ENCODE results near the gene TPRN.

The TPRN gene

GRCh38 chr9:137188086-137188489 lies 12.5 kb downstream of the TPRN start:
- DNase-seq, result no peak

GRCh38 chr9:137187386-137187785 lies 13.2 kb downstream of the TPRN start:
- DNase-seq, result no peak

- no peak for DNase-seq
Measured at GRCh38 chr9:137186385-137186784, 14.2 kb downstream of the TPRN start.

- DNase-seq, result no peak
Measured at GRCh38 chr9:137185921-137186320, 14.6 kb downstream of the TPRN start.

- no peak for DNase-seq
Measured at GRCh38 chr9:137184881-137185660, 15.5 kb downstream of the TPRN start.

- DNase-seq, result no peak
Measured at GRCh38 chr9:137183980-137184595, 16.5 kb downstream of the TPRN start.

- no peak for DNase-seq
Measured at GRCh38 chr9:137182836-137183235, 17.7 kb downstream of the TPRN start.

GRCh38 chr9:137181680-137182079 lies 18.9 kb downstream of the TPRN start:
- no peak for DNase-seq

GRCh38 chr9:137180491-137180890 lies 20.1 kb downstream of the TPRN start:
- no peak for DNase-seq

- no peak for DNase-seq
Measured at GRCh38 chr9:137179761-137180160, 20.8 kb downstream of the TPRN start.

- DNase-seq, result no peak
Measured at GRCh38 chr9:137178939-137179630, 21.5 kb downstream of the TPRN start.

- no peak for DNase-seq
Measured at GRCh38 chr9:137178201-137178938, 22.2 kb downstream of the TPRN start.

GRCh38 chr9:137176302-137177182 lies 24.0 kb downstream of the TPRN start:
- DNase-seq, result peak in 1 of 2 donors; percentile 36

GRCh38 chr9:137175345-137175961 lies 25.1 kb downstream of the TPRN start:
- DNase-seq, result no peak

- no peak for DNase-seq
Measured at GRCh38 chr9:137174722-137175293, 25.7 kb downstream of the TPRN start.

GRCh38 chr9:137173796-137174664 lies 26.5 kb downstream of the TPRN start:
- DNase-seq, result no peak

GRCh38 chr9:137172901-137173795 lies 27.4 kb downstream of the TPRN start:
- no peak for DNase-seq

GRCh38 chr9:137171149-137171900 lies 29.2 kb downstream of the TPRN start:
- DNase-seq, result no peak
